Fibroblast of pulmonary artery (primary cell): Measurements from ENCODE around the gene ZNF346.

Experiments
- DNase-seq: peaks from one replicate; pipeline ENCODE4 v3.0.0-alpha.2; 2010; ENCODE audit warnings: low read depth
- H3K4me3 ChIP-seq: replicated peaks from 2 replicates; pipeline ENCODE4 v1.5.1; 2011; ENCODE audit warnings: low read depth, mild to moderate bottlenecking, control low read depth, low read length, moderate library complexity
- CTCF ChIP-seq: IDR thresholded peaks from 2 replicates; pipeline ENCODE4 v1.5.1; 2011; ENCODE audit warnings: mild to moderate bottlenecking, control low read depth, low read length, inconsistent platforms; ENCODE audit errors: missing control alignments

Gene ZNF346

GRCh38 chr5:177093803-177094202 is 71.3 kb downstream of the ZNF346 start:
- no peak for DNase-seq
- H3K4me3 ChIP-seq: no peak overlapping the region
- no peak for TF ChIP-seq CTCF

- TF ChIP-seq CTCF: no peak
- no peak overlapping the region for H3K4me3 ChIP-seq
- DNase-seq: peak; percentile 92
These were observed 72.0 kb downstream of the ZNF346 start for GRCh38 chr5:177094224-177095087.

- TF ChIP-seq CTCF: no peak
- H3K4me3 ChIP-seq: no peak overlapping the region
- DNase-seq: no peak
These were observed 72.7 kb downstream of the ZNF346 start for GRCh38 chr5:177095088-177095669.

- TF ChIP-seq CTCF: no peak
- DNase-seq: no peak
- H3K4me3 ChIP-seq: no peak overlapping the region
These were observed 73.9 kb downstream of the ZNF346 start for GRCh38 chr5:177096162-177097015.

- TF ChIP-seq CTCF: no peak
- no peak for DNase-seq
- no peak overlapping the region for H3K4me3 ChIP-seq
These were observed 74.8 kb downstream of the ZNF346 start for GRCh38 chr5:177097016-177097985.

GRCh38 chr5:177098120-177098469 is 75.6 kb downstream of the ZNF346 start:
- H3K4me3 ChIP-seq: no peak overlapping the region
- TF ChIP-seq CTCF: no peak
- DNase-seq: no peak
